ENCODE results near the gene GDNF. TPM values are rescaled to one million over a fixed set of nuclear protein-coding genes. Genes with fewer than 3 reads are reported as not detected.

Gene GDNF
- total RNA-seq, 2 donors from 2014 or later, result 0.82 to 1.6 TPM

DNA sequence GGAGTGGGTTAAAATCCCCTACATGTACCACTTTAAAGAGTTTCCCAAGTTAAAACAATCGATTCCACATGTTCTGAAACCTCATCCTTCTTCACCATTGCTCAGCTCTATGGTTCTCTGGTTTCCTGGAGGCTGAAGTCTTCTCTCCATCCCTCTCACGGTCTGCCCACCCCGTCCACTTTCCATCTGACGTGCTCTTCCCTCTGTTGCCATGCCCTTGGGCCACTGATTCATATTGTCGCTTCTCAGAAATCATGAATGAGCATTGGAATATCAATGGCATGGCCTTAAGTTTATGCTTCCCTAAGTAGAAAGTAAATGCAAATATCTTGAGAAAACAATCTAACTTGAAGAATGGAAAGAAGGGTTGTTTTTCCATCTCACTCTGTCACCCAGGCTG lies 30.9 kb downstream of the GDNF start:
- no peaks in the 10 kb centered on the region for H3K4me1 ChIP-seq
- H3K27me3 ChIP-seq, result no peaks in the 10 kb centered on the region
- no peak overlapping the region for H3K9ac ChIP-seq (ENCODE audit: low read depth in 2 of 2, low read length in 2 of 2)
- H3K4me3 ChIP-seq, result no peak overlapping the region
- TF ChIP-seq, protein P1, sequence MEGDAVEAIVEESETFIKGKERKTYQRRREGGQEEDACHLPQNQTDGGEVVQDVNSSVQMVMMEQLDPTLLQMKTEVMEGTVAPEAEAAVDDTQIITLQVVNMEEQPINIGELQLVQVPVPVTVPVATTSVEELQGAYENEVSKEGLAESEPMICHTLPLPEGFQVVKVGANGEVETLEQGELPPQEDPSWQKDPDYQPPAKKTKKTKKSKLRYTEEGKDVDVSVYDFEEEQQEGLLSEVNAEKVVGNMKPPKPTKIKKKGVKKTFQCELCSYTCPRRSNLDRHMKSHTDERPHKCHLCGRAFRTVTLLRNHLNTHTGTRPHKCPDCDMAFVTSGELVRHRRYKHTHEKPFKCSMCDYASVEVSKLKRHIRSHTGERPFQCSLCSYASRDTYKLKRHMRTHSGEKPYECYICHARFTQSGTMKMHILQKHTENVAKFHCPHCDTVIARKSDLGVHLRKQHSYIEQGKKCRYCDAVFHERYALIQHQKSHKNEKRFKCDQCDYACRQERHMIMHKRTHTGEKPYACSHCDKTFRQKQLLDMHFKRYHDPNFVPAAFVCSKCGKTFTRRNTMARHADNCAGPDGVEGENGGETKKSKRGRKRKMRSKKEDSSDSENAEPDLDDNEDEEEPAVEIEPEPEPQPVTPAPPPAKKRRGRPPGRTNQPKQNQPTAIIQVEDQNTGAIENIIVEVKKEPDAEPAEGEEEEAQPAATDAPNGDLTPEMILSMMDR (IDR thresholded peaks at IDR 0.05), result no peak
- intact Hi-C loops (cut with DNase I), result no loop called here
- H3K36me3 ChIP-seq, result no peaks in the 10 kb centered on the region
- no peak for DNase-seq
- H3K27ac ChIP-seq, result no peak overlapping the region
- no peaks in the 10 kb centered on the region for H3K9me3 ChIP-seq

DNA sequence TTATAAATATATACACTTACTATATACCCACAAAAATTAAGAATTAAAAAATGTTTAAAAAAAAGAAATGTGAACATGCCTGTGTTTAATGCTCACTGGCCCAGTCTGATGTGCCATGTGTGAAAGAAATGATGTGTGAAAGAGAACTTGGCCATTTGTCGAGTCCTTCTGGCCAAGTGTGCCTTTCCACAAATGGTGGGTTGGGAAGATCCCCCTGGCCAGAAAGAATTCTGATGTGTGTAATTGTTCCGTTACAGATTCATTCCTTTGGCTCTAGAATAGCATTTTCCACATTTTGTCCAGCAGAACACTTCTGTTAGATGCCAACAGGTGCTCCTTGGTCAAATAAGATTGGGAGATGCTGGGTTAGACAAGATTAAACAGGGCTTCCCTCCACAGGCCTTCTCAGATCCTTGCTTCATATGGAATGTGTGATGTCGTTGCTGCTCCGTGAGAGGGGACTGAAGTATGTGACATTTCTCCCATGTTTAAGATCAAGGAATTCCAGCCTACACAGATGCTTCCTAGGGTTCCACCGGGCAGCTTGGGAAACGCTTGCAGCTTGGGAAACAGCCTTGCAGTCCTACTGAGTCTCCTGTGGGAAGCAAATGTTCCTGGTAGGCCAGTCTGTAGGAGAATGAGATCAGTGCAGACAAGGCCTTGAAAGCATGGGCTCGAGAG lies 32.1 kb downstream of the GDNF start:
- Histone ChIP-seq H3K9me3 (no peaks in the 10 kb centered on the region), H3K4me3 (no peak overlapping the region), H3K36me3 (no peaks in the 10 kb centered on the region), H3K27ac (no peak overlapping the region), H3K4me1 (no peaks in the 10 kb centered on the region), H3K27me3 (no peaks in the 10 kb centered on the region), H3K9ac (ENCODE audit: low read depth in 2 of 2, low read length in 2 of 2) (no peak overlapping the region)
- DNase-seq, result no peak
- TF ChIP-seq, protein P1 (IDR thresholded peaks at IDR 0.05), result no peak
- intact Hi-C loops (cut with DNase I), result no loop called here

GRCh38 chr5:37807015-37807414 lies 32.8 kb downstream of the GDNF start:
- Histone ChIP-seq H3K4me3 (no peak overlapping the region), H3K9me3 (no peaks in the 10 kb centered on the region), H3K36me3 (no peaks in the 10 kb centered on the region), H3K27ac (no peak overlapping the region), H3K9ac (ENCODE audit: low read depth in 2 of 2, low read length in 2 of 2) (no peak overlapping the region), H3K4me1 (no peaks in the 10 kb centered on the region), H3K27me3 (no peaks in the 10 kb centered on the region)
- intact Hi-C loops (cut with DNase I), result no loop called here
- no peak for DNase-seq
- TF ChIP-seq, protein P1 (IDR thresholded peaks at IDR 0.05), result no peak

DNA sequence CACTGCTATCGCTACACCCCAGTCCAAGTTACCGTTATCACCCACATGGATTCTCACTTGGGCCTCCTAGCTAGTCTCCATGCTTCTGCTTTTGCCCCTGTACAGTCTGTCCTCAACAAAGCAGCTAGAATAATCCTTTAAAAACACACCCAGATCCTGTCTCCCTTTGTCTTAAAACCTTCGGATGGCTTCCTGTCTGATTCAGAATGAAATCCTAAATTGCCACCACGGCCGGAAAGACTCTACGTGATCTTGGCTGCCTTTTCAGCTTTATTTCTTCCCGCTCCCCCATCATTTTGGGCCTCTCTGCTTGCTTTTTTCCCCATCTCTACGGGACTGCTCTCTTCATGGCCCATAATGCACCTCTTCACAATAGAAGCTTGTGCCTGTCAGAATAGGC lies 33.4 kb downstream of the GDNF start:
- DNase-seq, result no peak
- Histone ChIP-seq H3K27me3 (no peaks in the 10 kb centered on the region), H3K9ac (ENCODE audit: low read depth in 2 of 2, low read length in 2 of 2) (no peak overlapping the region), H3K27ac (no peak overlapping the region), H3K9me3 (no peaks in the 10 kb centered on the region), H3K36me3 (no peaks in the 10 kb centered on the region), H3K4me3 (no peak overlapping the region), H3K4me1 (no peaks in the 10 kb centered on the region)
- TF ChIP-seq, protein P1 (IDR thresholded peaks at IDR 0.05), result no peak
- intact Hi-C loops (cut with DNase I), result no loop called here

- H3K27me3 ChIP-seq, result no peaks in the 10 kb centered on the region
- no peaks in the 10 kb centered on the region for H3K9me3 ChIP-seq
- intact Hi-C loops (cut with DNase I), result no loop called here
- no peak overlapping the region for H3K9ac ChIP-seq (ENCODE audit: low read depth in 2 of 2, low read length in 2 of 2)
- H3K4me1 ChIP-seq, result no peaks in the 10 kb centered on the region
- no peak overlapping the region for H3K4me3 ChIP-seq
- no peak overlapping the region for H3K27ac ChIP-seq
- no peak for DNase-seq
- TF ChIP-seq, protein P1 (IDR thresholded peaks at IDR 0.05), result no peak
- no peaks in the 10 kb centered on the region for H3K36me3 ChIP-seq
Measured at GRCh38 chr5:37806016-37806415, 33.8 kb downstream of the GDNF start.

Data from colonic mucosa (tissue), 4 donors.